ENCODE data around the gene FARS2. TPM values are rescaled to one million over a fixed set of nuclear protein-coding genes. Genes with fewer than 3 reads are reported as not detected.

Gene FARS2
- total and polyA plus RNA-seq, 9 of the 15 experiments (the other 6 are each of a cell fraction or from before 2014, with no cell fraction given) = 16.5 to 62.2 (median 27.0) TPM

GRCh38 chr6:5536644-5537043, 275.3 kb downstream of the FARS2 start:
- no peaks in the 10 kb centered on the region for H3K9me1 ChIP-seq (ENCODE audit: control insufficient read depth, insufficient read depth, low read length)
- peaks cover 0 to 5% of the 10 kb centered on the region in 2 experiments; a peak in 2 of 5 replicates for H3K4me1 ChIP-seq (replicated peaks in 1 of 2; ENCODE audit: control insufficient read depth in 2 of 2, insufficient read depth in 2 of 2, low read length in 2 of 2)
- H3K27ac ChIP-seq (ENCODE audit: extremely low read depth, low read depth, low read length) = no peak overlapping the region
- no peaks in the 10 kb centered on the region for H3K27me3 ChIP-seq (ENCODE audit: control insufficient read depth in 2 of 2, insufficient read depth in 2 of 2, low read length in 2 of 2)
- H3K4me2 ChIP-seq (ENCODE audit: insufficient read depth, low read length) = no peak overlapping the region
- ATAC-seq (no peak), DNase-seq (ENCODE audit: extremely low read depth in 1 of 4, low spot score in 3 of 4) (no peak), FAIRE-seq (no peak)
- H3K9me3 ChIP-seq (replicated peaks; ENCODE audit: control insufficient read depth, insufficient read depth, low read depth, low read length) = no peaks in the 10 kb centered on the region
- intact Hi-C loops (cut with micrococcal nuclease) = no loop called here
- H4K20me1 ChIP-seq (replicated peaks; ENCODE audit: control insufficient read depth, insufficient read depth, low read length) = no peaks in the 10 kb centered on the region
- CTCF ChIA-PET (ENCODE audit: low intra/inter-chr PET ratio) = no interaction called here
- H3K9ac ChIP-seq (ENCODE audit: insufficient read depth in 1 of 2, low read depth in 2 of 2, low read length in 2 of 2) = no peak overlapping the region
- H3K79me2 ChIP-seq (ENCODE audit: control insufficient read depth, insufficient read depth, low read length) = no peaks in the 10 kb centered on the region
- in situ Hi-C loops (cut with MboI) = no loop called here
- TF ChIP-seq SRSF3 (IDR thresholded peaks at IDR 0.05; ENCODE audit: insufficient read depth, low read length) (no peak), HINFP (tag; conservative IDR thresholded peaks at IDR 0.05; ENCODE audit: low read depth) (no peak), SUPT5H (IDR thresholded peaks at IDR 0.05) (no peak), TRIM24 (IDR thresholded peaks at IDR 0.05) (no peak), DPF2 (IDR thresholded peaks at IDR 0.05) (no peak), ZMIZ1 (IDR thresholded peaks at IDR 0.05; ENCODE audit: low read depth in 2 of 2, low read length in 2 of 2) (no peak), PRPF4 (IDR thresholded peaks at IDR 0.05; ENCODE audit: insufficient read depth, low read depth, low read length, poor library complexity, severe bottlenecking) (no peak)
- no peaks in the 10 kb centered on the region for H3K36me3 ChIP-seq (ENCODE audit: control insufficient read depth, insufficient read depth, low read length)
- POLR2A ChIA-PET = interaction anchor here (0.6 to 1.2 kb wide), 2 partner anchors 12 to 212 kb away, joined by 3 to 6 read pairs; no protein-coding TSS in a partner anchor
- no peak overlapping the region for H2AFZ ChIP-seq (ENCODE audit: low read depth, low read length)
- no TSS peak for BruUV-seq (replicated peaks)
- H3K4me3 ChIP-seq = no peak overlapping the region
- WGBS (ENCODE audit: insufficient coverage, low coverage, missing lambda C conversion rate) = 14% methylated on average over 1 of the region's 1 CpG
